HepG2 (cell line): ENCODE measurements around the gene BBS1. TPM values are rescaled to one million over a fixed set of nuclear protein-coding genes. Genes with fewer than 3 reads are reported as not detected.

ENCODE experiments used
- CBFB ChIP-seq: sonication (generic); formaldehyde crosslinking; IDR thresholded peaks from 2 replicates; pipeline ENCODE4 v1.4.0; 2020; ENCODE audit warnings: missing genetic modification reagents
- EEA1 ChIP-seq: sonication (generic); formaldehyde crosslinking; IDR thresholded peaks from 2 replicates; pipeline ENCODE4 v1.5.1; 2020; ENCODE audit warnings: mild to moderate bottlenecking, missing genetic modification reagents, borderline replicate concordance
- FOXO1 ChIP-seq: sonication (generic); formaldehyde crosslinking; IDR thresholded peaks from 2 replicates; pipeline ENCODE4 v1.4.0; 2020; ENCODE audit warnings: missing genetic modification reagents
- GABPB1 ChIP-seq: IDR thresholded peaks from 2 replicates; pipeline ENCODE4 v1.6.1; 2016; ENCODE audit warnings: mild to moderate bottlenecking, missing genetic modification reagents, moderate library complexity, missing compliant biosample characterization
- HIVEP1 ChIP-seq: sonication (generic); formaldehyde crosslinking; IDR thresholded peaks from 2 replicates; pipeline ENCODE4 v1.4.0; 2020; ENCODE audit warnings: mild to moderate bottlenecking, missing genetic modification reagents
- KIAA2018 ChIP-seq: sonication (generic); formaldehyde crosslinking; IDR thresholded peaks from 2 replicates; pipeline ENCODE4 v1.5.0; 2020; ENCODE audit warnings: mild to moderate bottlenecking, missing genetic modification reagents, borderline replicate concordance
- KLF11 ChIP-seq: IDR thresholded peaks from 2 replicates; pipeline ENCODE4 v1.6.1; 2016; ENCODE audit warnings: missing compliant biosample characterization
- MLXIP ChIP-seq: sonication (generic); formaldehyde crosslinking; IDR thresholded peaks from 2 replicates; pipeline ENCODE4 v1.9.0; 2021; ENCODE audit warnings: missing genetic modification reagents, borderline replicate concordance
- NRL ChIP-seq: sonication (generic); formaldehyde crosslinking; IDR thresholded peaks from 2 replicates; pipeline ENCODE4 v1.5.0; 2020; ENCODE audit warnings: missing genetic modification reagents, mild to moderate bottlenecking, moderate library complexity, borderline replicate concordance
- POLR2AphosphoS2 ChIP-seq: IDR thresholded peaks from 2 replicates; pipeline ENCODE4 v1.6.1; 2011; ENCODE audit warnings: low read depth, low read length, improper control_type of control experiment
- POLR2G ChIP-seq: fragments of 200-400 bp; formaldehyde crosslinking; IDR thresholded peaks from 2 replicates; pipeline ENCODE4 v1.6.1; 2018; ENCODE audit warnings: mild to moderate bottlenecking, low read depth, low read length, moderate library complexity
- PTBP1 ChIP-seq: fragments of 200-400 bp; formaldehyde crosslinking; IDR thresholded peaks from 2 replicates; pipeline ENCODE4 v1.6.1; 2018; ENCODE audit warnings: low read length, low read depth; ENCODE audit not compliant: poor library complexity, severe bottlenecking
- TEAD3 ChIP-seq: optimal IDR thresholded peaks from 2 replicates; pipeline ENCODE3; 2016; ENCODE audit warnings: borderline replicate concordance
- THAP7 ChIP-seq: sonication (generic); formaldehyde crosslinking; IDR thresholded peaks from 2 replicates; pipeline ENCODE4 v1.8.1; 2023; ENCODE audit warnings: mild to moderate bottlenecking, missing genetic modification reagents
- TOE1 ChIP-seq: sonication (generic); formaldehyde crosslinking; IDR thresholded peaks from 2 replicates; pipeline ENCODE4 v1.4.0; 2020; ENCODE audit warnings: mild to moderate bottlenecking, missing genetic modification reagents
- ZNF205 ChIP-seq: IDR thresholded peaks from 2 replicates; pipeline ENCODE4 v1.6.1; 2018; ENCODE audit warnings: missing biosample characterization, missing genetic modification reagents
- ZNF350 ChIP-seq: sonication (generic); formaldehyde crosslinking; IDR thresholded peaks from 2 replicates; pipeline ENCODE4 v1.4.0; 2020; ENCODE audit warnings: mild to moderate bottlenecking, low read depth, missing genetic modification reagents, borderline replicate concordance
- ZNF724P ChIP-seq: sonication (generic); formaldehyde crosslinking; IDR thresholded peaks from 2 replicates; pipeline ENCODE4 v1.8.0; 2022; ENCODE audit warnings: missing genetic modification reagents, borderline replicate concordance
- ZZZ3 ChIP-seq: sonication (generic); formaldehyde crosslinking; IDR thresholded peaks from 2 replicates; pipeline ENCODE4 v1.4.0; 2020; ENCODE audit warnings: missing genetic modification reagents, mild to moderate bottlenecking, borderline replicate concordance
- polyA plus RNA-seq, 8 experiments: library from polyadenylated mRNA; depleted of rRNA in 3 of 8; stranded (reverse) in 7 of 8; unstranded in 1 of 8; fragments of >200 nt; fragmentation: Illumina TruSeq in 4 of 8; extraction: Trizol in 4 of 8; gene quantifications; 2 replicates each; pipeline versions ENCODE4 v1.2.1 to v1.2.3, GENCODE V29; 2011 to 2016; ENCODE audit warnings: low read depth in 4 of 8, missing spikeins in 1 of 8, mixed read lengths in 1 of 8; ENCODE audit not compliant: insufficient read depth in 1 of 8
- total RNA-seq, 5 experiments: library from RNA; depleted of rRNA; stranded (reverse); fragments of >200 nt; fragmentation: Illumina TruSeq; extraction: Trizol; gene quantifications; 2 replicates each; pipeline ENCODE4 v1.2.3, GENCODE V29; 2016; ENCODE audit warnings: low read depth in 1 of 5

Gene BBS1
- total and polyA plus RNA-seq, 2 of the 13 experiments (the other 11 are each of a cell fraction or from before 2014, with no cell fraction given): 11.7 to 14.1 TPM

GRCh38 chr11:66545701-66546367 lies 35.4 kb downstream of the BBS1 start, which contains the start of gene ZDHHC24 (continued):
- no peak for TF ChIP-seq KIAA2018 (CRISPR knock-in tag)
- peak; percentile 90 for TF ChIP-seq GABPB1 (CRISPR knock-in tag)
- no peak for TF ChIP-seq ZNF724P
- TF ChIP-seq MLXIP (CRISPR knock-in tag): no peak
- no peak for TF ChIP-seq TOE1
- TF ChIP-seq CBFB (CRISPR knock-in tag): no peak; the same call in 1 of the 2 replicates
- peak; percentile 18 for TF ChIP-seq TEAD3 (CRISPR knock-in tag)
- TF ChIP-seq KLF11 (CRISPR knock-in tag): no peak
- TF ChIP-seq POLR2AphosphoS2: no peak
- TF ChIP-seq ZZZ3 (CRISPR knock-in tag): peak; percentile 47; the same call in 1 of the 2 replicates
- peak; percentile 58; the same call in 1 of the 2 replicates for TF ChIP-seq HIVEP1 (CRISPR knock-in tag)
- TF ChIP-seq EEA1 (CRISPR knock-in tag): no peak
- no peak for TF ChIP-seq FOXO1 (CRISPR knock-in tag)
- peak; percentile 85 for TF ChIP-seq POLR2G
- peak; percentile 99 for TF ChIP-seq ZNF205 (CRISPR knock-in tag)
- no peak for TF ChIP-seq THAP7 (CRISPR knock-in tag)
- no peak for TF ChIP-seq NRL
- no peak; the same call in 1 of the 2 replicates for TF ChIP-seq ZNF350
- TF ChIP-seq PTBP1: no peak
